ENCODE data around the gene SERPINA4.

The SERPINA4 gene

GRCh38 chr14:94613720-94614644 is 52.7 kb downstream of the SERPINA4 start:
- in situ Hi-C loops (cut with MboI; ENCODE audit: low sequenced_read_pairs) = no loop called here

GRCh38 chr14:94614802-94615201 is 53.6 kb downstream of the SERPINA4 start:
- in situ Hi-C loops (cut with MboI; ENCODE audit: low sequenced_read_pairs) = no loop called here

- in situ Hi-C loops (cut with MboI; ENCODE audit: low sequenced_read_pairs) = no loop called here
Observed at GRCh38 chr14:94615254-94615653, 54.0 kb downstream of the SERPINA4 start.

- in situ Hi-C loops (cut with MboI; ENCODE audit: low sequenced_read_pairs) = no loop called here
Observed at GRCh38 chr14:94615823-94616570, 54.8 kb downstream of the SERPINA4 start.

GRCh38 chr14:94617366-94617941 is 56.2 kb downstream of the SERPINA4 start:
- in situ Hi-C loops (cut with MboI; ENCODE audit: low sequenced_read_pairs) = no loop called here

- in situ Hi-C loops (cut with MboI; ENCODE audit: low sequenced_read_pairs) = no loop called here
Observed at GRCh38 chr14:94617988-94618822, 57.0 kb downstream of the SERPINA4 start.

GRCh38 chr14:94619297-94619696 is 58.1 kb downstream of the SERPINA4 start:
- in situ Hi-C loops (cut with MboI; ENCODE audit: low sequenced_read_pairs) = no loop called here

Measured in hTERT RPE-1 (cell line).